Measurements from ENCODE around the gene NSMCE4A.
"Not testable (repeated sequence)": the region's sequence is repeated elsewhere in the genome, so short reads cannot be mapped to it uniquely, and the experiment has no call there.

- not testable (repeated sequence) for TF ChIP-seq CTCF (conservative IDR thresholded peaks at IDR 0.05 in 1 of 2, IDR thresholded peaks at IDR 0.05 in 1 of 2; ENCODE audit: extremely low read depth in 1 of 2, insufficient read depth in 1 of 2, low read depth in 1 of 2, low read length in 2 of 2); EZH2 (IDR thresholded peaks at IDR 0.05; ENCODE audit: borderline replicate concordance, low read length)
These were observed 16.7 kb upstream of the NSMCE4A start for GRCh38 chr10:121991727-121992126.
